NCI-H187 (cell line): ENCODE results near the gene ACAT1.
"Not testable (repeated sequence)": the region's sequence is repeated elsewhere in the genome, so short reads cannot be mapped to it uniquely, and the experiment has no call there.

Experiments used
- DNase-seq, 2 experiments: peaks; one replicate each; lab custom pipeline; 2025; lab: John Stamatoyannopoulos, UW

Gene ACAT1

GRCh38 chr11:108121274-108122155 lies at the start of gene ACAT1:
Gene ACAT1, plus strand, starts transcription at chr11:108121567. Its CDS starts 40 bp downstream, at chr11:108121607.
- DNase-seq = peak; percentile 79 to 84

- no peak for DNase-seq
These were observed 36.6 kb upstream of the ACAT1 start for GRCh38 chr11:108084811-108085210.

GRCh38 chr11:108085672-108086071 lies 35.7 kb upstream of the ACAT1 start:
- no peak for DNase-seq

- DNase-seq = no peak
These were observed 29.2 kb upstream of the ACAT1 start for GRCh38 chr11:108092134-108092533.

GRCh38 chr11:108093128-108093904 lies 28.1 kb upstream of the ACAT1 start:
- DNase-seq = no peak

- DNase-seq = no peak
These were observed 24.2 kb upstream of the ACAT1 start for GRCh38 chr11:108097179-108097578.

- no peak for DNase-seq
These were observed 20.1 kb upstream of the ACAT1 start for GRCh38 chr11:108101090-108101775.

GRCh38 chr11:108111126-108111525 lies 10.2 kb upstream of the ACAT1 start:
- no peak for DNase-seq

GRCh38 chr11:108112057-108112456 lies 9.3 kb upstream of the ACAT1 start:
- no peak for DNase-seq

GRCh38 chr11:108115500-108116140 lies 5.7 kb upstream of the ACAT1 start:
- peak; percentile 29 to 52 for DNase-seq

GRCh38 chr11:108117746-108118371 lies 3.5 kb upstream of the ACAT1 start:
- DNase-seq = no peak

GRCh38 chr11:108120936-108121273 lies 462 bp upstream of the ACAT1 start:
- not testable (repeated sequence) for DNase-seq

- no peak for DNase-seq
These were observed 830 bp downstream of the ACAT1 start for GRCh38 chr11:108122166-108122628.

- no peak for DNase-seq
These were observed 3.7 kb downstream of the ACAT1 start for GRCh38 chr11:108125096-108125495.

- no peak for DNase-seq
These were observed 7.4 kb downstream of the ACAT1 start for GRCh38 chr11:108128772-108129171.

- no peak for DNase-seq
These were observed 10.6 kb downstream of the ACAT1 start for GRCh38 chr11:108131993-108132392.

- DNase-seq = not testable (repeated sequence)
These were observed 11.7 kb downstream of the ACAT1 start for GRCh38 chr11:108132993-108133538.

- DNase-seq = no peak
These were observed 14.6 kb downstream of the ACAT1 start for GRCh38 chr11:108135845-108136544.

- no peak for DNase-seq
These were observed 15.8 kb downstream of the ACAT1 start for GRCh38 chr11:108137212-108137611.

- no peak for DNase-seq
These were observed 20.9 kb downstream of the ACAT1 start for GRCh38 chr11:108142304-108142703.
